COLO668 (cell line): ENCODE measurements around the gene MATCAP1.

ENCODE experiments used
- DNase-seq: peaks from one replicate; lab custom pipeline; 2025; ENCODE audit not compliant: unreplicated experiment; lab: John Stamatoyannopoulos, UW

MATCAP1 gene

DNA sequence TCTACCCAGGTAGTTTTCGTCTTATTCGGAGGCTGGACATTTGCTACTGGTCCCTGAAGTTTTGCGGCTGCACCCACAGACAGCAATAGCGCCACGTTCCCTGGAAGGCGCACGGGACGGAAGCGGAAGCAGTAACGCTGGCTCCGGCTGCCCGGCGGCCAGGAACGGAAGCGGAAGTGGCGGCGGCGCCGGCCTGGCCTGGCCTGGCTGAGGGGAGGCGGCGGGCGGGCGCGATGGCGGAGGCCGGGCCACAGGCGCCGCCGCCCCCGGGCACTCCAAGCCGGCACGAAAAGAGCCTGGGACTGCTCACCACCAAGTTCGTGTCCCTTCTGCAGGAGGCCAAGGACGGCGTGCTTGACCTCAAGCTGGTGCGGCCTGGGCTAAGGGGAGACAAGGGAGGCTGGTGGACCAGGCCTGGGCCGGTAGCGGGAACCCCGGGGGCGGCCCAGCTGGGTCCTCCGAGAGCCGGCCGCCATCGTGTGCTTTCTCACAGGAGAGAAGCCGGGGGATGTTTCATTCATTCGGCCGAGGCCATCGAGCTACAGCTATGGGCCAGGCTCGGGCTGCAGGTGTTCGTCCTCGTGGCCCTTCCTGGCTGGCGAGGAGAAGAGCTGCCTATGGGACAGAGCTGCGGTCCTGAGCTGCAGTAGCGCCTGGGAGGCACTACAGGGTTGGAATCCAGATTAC, 8.4 kb upstream of the MATCAP1 start, which contains the start of gene E2F4:
Gene E2F4 (plus strand): TSS at position 161 of the 687 bp plus-strand sequence. CDS start 73 bp downstream, at position 234.
- DNase-seq: peak; percentile 96

DNA sequence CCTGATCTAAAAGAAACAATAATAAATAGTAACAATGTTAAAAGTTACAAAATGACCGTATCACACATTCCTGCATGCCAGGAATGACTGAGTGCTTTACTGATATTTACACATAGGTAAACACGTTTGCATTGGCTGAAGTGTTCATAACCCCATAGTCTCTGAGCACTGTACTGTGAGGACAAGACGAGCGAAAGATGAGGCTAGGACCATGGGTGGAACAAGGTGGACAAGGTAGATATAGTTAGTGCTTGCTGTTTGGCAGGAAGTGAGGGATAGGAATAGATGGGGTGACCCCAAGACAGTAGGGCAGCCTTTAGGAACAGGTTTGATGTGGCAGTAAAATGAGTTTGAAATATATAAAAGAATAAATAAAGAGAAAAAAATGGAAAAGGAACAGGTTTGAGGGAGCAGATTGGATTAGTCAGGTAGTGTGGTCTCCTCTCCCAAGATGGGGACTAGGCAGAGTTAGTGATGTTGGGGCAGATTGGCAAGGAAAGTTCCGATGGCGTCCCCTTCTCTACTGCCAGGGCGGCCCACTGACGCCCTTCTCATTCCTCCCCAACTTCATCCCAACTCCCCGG, 7.7 kb upstream of the MATCAP1 start:
- no peak for DNase-seq

DNA sequence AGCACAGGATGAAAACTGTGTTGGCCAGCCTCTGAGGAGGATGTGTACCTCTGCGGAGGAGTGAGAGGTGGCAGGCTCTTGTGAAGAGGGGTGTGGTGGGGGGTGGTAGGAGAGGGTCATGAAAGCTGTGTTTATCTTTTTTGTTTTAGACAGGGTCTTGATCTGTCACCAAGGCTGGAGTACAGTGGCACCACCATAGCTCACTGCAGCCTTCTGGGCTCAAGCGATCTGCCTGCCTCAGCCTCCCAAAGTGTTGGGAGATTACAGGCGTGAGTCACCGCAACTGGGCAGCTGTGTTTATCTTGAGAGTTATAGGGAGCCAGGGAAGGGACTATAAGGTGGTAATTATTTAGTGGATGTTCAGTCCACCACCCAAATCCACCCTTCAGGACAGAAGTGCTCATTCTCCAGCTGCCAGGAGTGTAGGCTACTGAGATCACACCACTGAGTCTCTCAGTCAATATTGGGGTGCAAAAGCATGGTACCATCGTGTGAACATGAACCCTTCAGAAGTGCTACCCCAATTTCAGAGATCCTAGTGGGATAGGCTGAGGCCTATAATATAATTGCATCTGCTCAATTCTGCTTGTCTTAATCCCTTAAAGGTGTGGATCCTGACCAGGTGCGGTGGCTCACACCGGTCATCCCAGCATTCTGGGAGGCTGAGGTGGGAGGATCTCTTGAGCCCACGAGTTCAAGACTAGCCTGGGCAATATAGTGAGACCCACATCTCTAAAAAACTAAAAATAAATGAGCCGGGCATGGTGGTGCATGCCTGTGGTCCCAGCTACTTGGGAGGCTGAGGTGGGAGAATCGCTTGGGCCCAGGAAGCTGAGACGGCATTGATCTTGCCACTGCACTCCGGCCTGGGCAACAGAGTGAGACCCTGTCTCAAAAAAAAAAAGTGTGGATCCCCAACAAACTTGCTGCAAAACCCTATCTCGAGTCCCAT, 7.0 kb upstream of the MATCAP1 start:
- DNase-seq: peak; percentile 56

DNA sequence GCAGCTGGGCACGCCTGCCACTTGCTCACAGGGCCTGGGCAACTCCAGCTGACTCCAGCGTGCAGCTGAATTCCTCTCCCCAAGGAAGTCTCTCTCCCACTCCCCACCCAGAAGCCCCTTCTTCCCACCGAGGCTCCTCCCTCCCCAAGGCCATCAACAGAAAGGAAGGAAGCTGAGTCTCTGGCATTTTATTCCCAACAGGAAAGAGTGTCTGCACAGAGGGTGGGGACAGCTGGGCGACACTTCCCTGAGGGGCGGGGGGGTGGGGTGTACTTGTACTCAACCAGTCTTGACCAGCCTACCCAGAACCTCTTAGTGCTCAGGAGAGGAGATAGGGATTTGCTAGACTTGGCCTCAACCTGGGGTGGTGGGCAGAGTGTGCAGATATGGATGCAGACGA, 6.3 kb upstream of the MATCAP1 start, which contains the start of gene EXOC3L1:
Gene EXOC3L1 (minus strand): TSS at position 96 of the 400 bp plus-strand sequence. CDS start 460 bp downstream, outside the sequence.
- DNase-seq: peak; percentile 42

DNA sequence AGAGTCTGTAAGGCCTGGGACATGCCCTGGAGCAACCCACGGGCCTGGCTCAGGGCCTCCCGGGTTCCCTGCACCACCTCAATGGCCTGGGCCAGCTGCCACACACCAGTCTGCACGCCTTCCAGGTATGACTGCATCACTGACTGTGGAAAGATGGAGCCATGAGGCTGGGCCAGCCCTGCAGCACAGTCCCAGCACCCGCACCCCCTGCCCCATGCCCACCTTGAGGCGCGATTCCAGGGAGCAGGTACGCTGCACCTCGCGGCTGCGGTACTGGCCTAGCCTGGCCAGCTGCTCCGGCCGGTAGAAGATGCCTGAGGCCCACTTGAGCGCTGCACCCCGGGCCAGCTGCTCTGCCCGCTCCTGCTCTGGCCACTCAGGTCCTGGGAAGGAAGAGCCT, 5.0 kb upstream of the MATCAP1 start:
- no peak for DNase-seq

DNA sequence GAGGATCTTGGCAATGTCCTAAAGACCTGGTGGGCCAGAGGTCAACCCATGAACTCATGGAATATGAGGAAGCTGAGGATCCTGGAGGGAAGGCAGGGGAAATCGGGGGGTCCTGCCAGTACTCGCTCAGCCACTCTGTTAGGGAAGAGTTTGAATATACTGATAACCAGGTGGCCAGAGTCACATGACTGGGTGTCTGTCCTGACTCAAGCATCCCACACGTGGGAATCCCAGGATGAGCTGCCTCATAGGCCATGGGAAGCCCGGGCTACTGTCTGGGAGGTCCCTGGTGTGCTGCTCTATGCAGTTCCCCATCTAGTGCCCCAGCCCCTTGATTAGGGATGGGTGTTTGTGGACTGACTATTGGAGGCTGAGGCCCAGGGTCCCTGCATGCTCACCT, 4.6 kb upstream of the MATCAP1 start:
- no peak for DNase-seq

DNA sequence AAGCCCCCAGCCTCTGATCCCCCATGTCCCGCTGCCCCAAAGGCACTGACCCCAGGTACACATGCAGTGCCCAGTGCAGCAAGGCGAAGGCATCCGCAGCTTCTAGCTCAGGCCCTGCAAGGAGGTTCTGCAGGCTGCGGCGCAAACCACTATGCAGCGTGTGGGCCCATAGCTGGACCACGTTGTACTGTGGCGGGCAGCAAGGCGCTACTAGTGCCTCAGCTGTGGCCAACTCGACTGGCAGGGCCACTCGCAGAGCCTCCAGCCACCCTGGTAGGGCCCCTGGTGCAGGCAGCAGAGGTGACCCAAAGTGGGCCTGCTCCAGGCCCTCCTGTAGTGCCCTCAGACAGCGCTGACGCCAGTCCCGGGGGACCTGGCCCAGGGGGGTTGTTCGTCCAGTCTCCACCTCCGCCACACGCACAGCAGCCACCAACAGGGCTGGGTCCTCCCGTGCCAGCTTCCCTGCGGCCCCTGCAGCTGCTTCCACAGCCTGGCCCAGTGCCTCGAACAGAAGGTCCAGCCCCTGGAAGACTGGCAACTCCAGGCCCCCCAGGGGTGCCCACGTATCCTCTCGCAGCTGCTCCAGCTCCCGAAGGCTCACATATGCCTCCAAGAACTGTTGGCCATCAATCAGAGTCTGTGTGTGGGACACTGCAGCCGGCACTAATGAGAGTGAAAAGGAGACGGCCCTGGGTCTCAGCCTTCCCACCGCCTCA, 3.6 kb upstream of the MATCAP1 start:
- no peak for DNase-seq

DNA sequence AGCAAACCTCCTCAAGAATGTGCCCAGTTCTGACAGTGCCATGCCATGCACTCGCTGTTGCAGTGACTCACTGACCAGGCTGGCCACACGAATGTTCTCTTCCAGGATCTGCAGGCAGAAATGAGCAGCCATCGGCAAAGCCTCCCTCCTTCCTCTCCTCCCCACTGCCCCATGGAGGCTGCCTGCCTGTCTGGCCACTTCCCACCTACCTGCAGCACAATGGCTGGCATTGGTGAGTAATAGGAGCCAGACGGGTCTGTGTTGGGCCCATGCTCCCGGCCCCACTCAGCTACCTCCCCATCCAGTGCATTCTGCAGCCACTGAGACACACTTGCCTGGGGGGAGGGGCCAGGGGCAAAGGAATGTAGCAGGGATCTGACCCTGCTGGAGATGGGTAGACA, 2.8 kb upstream of the MATCAP1 start:
- DNase-seq: no peak

DNA sequence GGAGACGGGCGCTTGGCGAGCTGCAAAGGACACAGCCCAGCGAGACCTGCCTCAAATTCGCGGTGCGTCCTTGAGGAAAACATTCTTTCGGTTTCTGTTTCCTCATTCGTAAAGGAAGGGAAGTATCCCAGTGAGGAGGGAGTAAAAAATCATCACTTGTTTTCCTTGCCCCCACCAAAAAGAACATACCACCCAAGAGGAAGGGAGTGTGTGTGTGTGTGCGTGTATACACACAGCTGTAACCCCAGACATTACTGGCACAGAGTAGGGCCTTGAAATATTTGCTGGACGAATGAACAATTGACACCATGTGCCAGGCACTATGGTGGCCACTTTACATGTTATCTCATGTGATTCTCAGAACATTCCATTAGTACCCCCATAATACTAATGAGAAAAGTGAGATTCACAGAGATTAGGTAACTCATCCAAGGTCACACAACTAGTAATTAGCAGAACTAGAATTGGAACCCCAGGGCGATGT, 1.9 kb upstream of the MATCAP1 start:
- DNase-seq: no peak

DNA sequence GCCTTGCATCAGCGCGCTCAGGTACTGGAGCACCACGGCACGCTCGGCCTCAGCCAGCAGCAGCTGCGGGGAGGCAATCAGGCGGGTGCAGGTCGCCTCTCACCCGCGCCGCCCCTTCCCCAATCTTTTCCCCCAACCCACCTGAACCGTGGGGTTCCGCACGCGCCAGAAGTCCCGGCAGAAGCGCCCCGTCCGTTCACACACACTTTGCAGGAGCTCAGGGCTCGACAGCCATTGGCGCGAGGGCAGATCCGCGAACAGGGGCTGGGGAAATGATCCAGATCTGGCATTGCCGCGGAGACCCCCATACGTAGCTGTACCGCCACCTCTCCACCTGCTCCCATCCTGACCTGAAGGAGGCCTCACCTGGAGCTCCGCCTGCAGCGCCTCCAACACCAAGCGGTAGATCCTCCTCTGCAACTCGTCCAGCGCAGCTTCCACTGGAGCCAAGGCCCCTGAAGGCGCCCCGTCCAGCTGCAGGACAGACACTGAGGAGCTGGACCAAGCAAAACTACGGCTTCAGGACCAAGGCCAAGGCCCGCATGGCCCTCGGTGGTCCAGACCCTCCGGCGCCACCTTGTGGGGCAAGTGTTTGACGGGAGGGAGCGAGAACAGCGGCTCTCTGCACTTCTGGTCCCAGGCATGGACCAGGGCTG, 1.4 kb upstream of the MATCAP1 start:
- peak; percentile 91 for DNase-seq

DNA sequence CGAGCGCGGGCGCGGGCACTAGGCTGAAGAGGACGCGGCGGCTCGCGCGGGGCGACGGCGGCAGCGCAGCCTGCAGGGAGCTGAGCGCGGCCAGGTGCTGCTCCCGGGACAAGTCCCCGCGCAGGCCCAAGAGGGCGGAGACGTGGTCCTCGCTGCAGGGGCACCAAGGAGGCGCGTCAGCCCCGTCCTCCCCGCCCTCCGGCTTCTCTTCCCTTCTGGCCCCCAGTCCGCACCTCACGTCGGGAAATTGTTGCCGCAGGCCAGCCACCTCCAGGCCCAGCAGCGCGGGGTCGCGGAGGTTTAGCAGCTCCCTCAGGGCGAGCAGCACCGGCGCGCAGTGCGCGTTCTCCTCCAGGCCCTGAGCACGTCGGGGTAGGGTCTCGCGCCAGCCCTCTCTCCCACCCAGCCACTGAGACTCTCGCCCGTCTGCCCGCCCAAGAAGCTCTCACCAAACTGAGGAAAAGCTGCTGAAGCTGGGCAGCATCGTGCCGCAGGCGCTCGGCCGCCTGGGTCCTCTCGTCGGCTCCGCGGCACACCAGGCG, 761 bp upstream of the MATCAP1 start:
- DNase-seq: peak; percentile 77

DNA sequence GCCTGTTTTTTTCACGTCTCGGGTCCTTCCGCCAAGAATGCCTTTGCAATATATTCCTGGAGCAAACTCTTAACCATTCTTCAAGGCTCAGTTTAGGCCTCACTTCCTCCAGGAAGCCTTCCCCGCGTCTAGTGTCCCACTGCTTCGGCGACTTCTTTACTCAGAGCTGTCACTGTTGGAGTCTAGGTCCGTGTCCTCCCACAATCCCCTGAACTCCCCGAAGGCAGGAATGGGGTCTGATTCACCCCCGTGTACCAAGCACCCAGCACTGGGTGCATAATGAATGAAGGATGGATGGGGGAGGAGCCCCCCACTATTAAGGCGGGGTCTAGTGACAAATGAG, 508 bp downstream of the MATCAP1 start:
- DNase-seq: no peak

DNA sequence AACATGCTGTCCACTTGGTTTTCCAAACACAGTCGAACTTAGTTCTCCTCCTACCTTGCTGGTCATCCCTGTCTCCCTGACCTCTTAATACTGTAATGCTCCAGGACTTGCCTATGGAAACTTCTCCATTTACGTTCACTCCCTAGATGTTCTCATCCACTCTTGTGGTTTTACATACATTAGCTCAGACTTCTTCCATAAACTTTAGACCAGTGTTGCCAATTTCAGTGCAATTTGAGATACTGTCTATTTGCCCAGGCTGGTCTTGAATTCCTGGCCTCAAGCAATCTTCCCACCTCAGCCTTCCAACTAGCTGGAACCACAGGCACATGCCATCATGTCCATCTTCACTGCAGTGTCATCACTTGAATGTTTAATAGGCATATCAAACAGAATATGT, 1.5 kb downstream of the MATCAP1 start:
- no peak for DNase-seq

DNA sequence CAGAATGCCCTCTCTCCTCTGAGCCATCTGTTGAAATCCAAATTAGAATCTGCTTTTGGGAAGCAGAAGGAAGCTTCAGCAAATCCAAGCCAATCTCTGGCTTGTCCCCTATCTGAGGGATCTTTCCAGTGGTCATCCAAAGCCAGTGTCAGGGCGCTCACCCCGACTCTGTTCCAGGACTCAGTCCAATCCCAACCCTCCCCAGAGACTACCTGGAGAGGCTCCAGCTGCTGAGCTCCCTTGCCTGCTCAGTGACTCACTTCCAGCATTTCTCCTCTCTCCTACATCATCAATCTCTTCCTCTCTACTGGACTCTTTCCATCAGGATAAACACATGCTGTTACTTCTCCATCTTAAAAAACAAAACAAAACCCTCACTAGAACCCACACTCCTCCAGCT, 2.4 kb downstream of the MATCAP1 start:
- DNase-seq: no peak

DNA sequence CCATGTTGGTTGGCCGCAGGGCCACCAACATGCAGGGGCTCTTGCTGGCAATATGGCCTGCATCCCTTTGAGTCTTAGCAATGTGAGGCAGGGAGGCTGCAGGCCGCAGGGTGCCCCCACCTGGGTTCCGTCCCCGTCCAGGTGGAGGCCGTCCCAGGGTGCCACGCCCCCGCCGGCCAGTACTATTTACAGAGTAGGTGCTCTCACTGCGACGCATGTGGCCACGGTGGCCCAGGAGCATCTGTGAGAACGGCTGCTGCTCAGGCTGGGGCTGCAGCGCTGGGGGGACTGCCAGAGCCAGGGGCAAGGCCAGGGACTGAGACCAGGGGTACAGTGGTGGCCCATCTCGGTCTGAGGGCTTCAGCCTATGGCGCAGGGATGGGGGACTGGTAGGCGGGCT, 3.6 kb downstream of the MATCAP1 start:
- DNase-seq: no peak

DNA sequence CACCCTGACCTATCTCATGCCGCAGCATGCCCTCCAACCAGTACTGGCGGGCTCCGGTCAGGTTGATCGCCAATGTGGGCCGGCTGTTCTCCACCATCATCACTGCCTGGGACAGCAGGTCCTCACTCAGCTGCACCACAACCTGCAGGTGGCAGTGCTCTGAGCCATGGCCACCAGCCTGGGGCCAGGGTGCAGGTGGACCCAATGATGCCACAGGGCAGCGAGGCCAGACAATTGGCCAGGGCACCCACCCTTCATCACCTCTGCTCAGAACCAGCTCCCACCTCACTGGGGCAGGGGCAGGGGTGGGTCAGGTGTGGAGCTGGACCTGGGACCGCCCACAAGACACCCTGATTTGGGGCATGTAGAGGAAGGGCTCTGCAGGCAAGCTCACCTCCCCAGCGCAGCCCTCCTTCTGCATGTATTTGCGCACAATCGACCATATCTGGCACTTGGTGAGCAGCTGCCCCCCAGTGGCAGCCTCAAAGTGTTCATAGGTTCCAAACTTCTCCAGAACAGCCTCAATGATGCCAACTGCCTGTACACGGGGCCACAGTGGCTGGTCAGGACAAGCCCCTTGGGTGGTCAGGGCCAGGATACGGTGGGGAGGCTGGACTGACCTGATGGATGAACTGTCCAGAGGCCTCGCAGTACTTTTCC, 4.2 kb downstream of the MATCAP1 start:
- peak; percentile 24 for DNase-seq

DNA sequence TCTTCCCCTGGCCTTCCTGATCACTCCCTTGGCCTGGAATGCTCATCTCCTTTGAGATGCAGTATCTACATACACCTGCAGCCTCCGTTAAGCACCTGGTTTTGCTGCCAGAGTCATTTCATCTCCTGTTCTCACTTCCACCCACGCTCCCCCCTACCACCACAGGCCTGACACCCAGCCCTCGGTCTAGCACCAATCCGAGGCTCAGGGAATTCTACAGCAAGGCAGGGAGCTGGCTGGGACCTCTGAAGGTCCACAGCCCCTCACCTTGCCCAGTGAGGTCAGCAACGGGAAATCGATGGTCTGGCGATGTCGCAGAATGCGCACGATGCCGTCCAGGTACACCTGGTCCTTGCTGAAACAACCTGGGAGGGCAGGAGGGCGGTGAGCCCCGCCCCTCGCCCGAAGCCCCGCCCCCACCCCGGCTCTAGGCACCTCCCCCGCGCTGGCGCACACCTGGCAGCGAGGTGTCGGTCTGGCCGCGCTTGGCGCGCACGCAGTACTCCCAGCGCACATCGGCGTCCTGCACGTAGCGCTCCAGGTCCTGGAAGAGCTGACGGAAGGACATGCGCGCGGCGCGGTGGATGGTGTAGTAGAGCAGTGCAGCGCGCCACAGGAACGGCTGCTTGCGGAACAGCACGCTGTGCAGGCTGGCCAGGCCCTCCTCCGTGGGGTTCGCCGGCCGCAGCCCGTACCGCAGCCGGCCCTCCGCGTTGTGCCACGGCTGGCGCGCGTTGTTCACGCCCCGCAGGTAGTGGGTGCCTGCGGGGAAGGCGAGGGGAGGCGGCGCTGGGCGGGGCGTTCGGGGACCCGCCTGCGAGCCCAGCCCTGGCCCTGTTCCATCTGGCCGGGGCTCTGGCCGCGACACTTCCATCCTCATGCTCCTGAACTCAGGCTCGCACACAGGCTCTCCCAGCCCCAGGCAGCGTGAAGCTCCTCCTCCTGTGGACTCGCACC, 5.7 kb downstream of the MATCAP1 start:
- peak; percentile 97 for DNase-seq

DNA sequence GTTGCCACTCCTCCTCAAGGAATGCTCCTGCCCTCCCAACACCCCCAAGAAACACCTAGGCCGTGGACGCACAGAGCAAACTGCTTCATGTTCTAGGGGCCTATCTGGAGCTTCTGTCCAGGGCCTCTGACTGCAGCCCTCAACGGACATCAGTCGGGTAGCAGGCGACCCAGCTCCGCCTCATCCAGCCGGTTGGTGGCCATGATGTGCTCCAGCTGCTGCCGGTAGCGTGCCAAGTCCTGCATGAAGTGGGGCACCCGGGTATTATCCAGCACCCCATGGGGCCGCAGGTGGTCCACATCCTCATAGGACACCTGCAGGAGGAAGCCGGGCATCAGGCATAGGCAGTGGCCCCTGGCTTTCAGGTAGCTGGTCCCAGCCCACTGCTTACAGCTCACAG, 7.1 kb downstream of the MATCAP1 start:
- DNase-seq: peak; percentile 43
